SK-N-SH (cell line): ENCODE results near the gene LTBP1. TPM values are rescaled to one million over a fixed set of nuclear protein-coding genes. Genes with fewer than 3 reads are reported as not detected.

ENCODE experiments used
- CTCF ChIA-PET: fragments of 300-600, 350-600 bp; formaldehyde crosslinking; extraction: SDS; loops from one replicate; lab custom pipeline; 2021; lab: Yijun Ruan, JAX
- POLR2A ChIA-PET: fragments of 350-600 bp; sonication (Branson Sonifier 250); formaldehyde crosslinking; extraction: SDS; loops from one replicate; lab custom pipeline; 2020; ENCODE audit warnings: antibody characterized with exemption, inconsistent platforms; lab: Yijun Ruan, JAX
- DNase-seq: peaks from one replicate; pipeline ENCODE4 v3.0.0; 2012
- H2AFZ ChIP-seq: fragments of 200-600 bp; sonication (generic); 2 replicates; pipeline ENCODE4 v1.8.1; 2016; ENCODE audit warnings: antibody characterized with exemption, mild to moderate bottlenecking, low read depth
- H3F3A ChIP-seq: fragments of 200-600 bp; sonication (generic); replicated peaks from 2 replicates; pipeline ENCODE3; 2016; ENCODE audit warnings: antibody characterized with exemption, mild to moderate bottlenecking; ENCODE audit not compliant: insufficient read depth
- H3K27ac ChIP-seq, 2 experiments: fragments of 200-500 bp in 1 of 2; fragments of 200-600 bp in 1 of 2; sonication (Bioruptor generic) in 1 of 2; sonication (generic), shearing (Covaris generic) in 1 of 2; 2 replicates each; pipeline versions ENCODE4 v1.5.1 to v1.6.1; 2014 to 2016; ENCODE audit warnings: low read depth in 2 of 2, inconsistent platforms in 1 of 2, low read length in 1 of 2, mild to moderate bottlenecking in 1 of 2, mixed read lengths in 1 of 2
- H3K27me3 ChIP-seq: fragments of 200-600 bp; sonication (generic), shearing (Covaris generic); 2 replicates; pipeline ENCODE4 v1.6.1; 2016; ENCODE audit warnings: mixed run types; ENCODE audit not compliant: insufficient read depth
- H3K36me3 ChIP-seq, 2 experiments: fragments of 200-500 bp in 1 of 2; fragments of 200-600 bp in 1 of 2; sonication (Bioruptor generic) in 1 of 2; sonication (generic) in 1 of 2; replicated peaks in 1 of 2; 2 replicates each; pipeline versions ENCODE3 to v1.5.1; 2014 to 2016; ENCODE audit warnings: low read length in 1 of 2, mild to moderate bottlenecking in 1 of 2; ENCODE audit not compliant: insufficient read depth in 2 of 2, control insufficient read depth in 1 of 2
- H3K4me1 ChIP-seq, 2 experiments: fragments of 200-500 bp in 1 of 2; fragments of 200-600 bp in 1 of 2; sonication (Bioruptor generic) in 1 of 2; sonication (generic), shearing (Covaris generic) in 1 of 2; 2 replicates each; pipeline versions ENCODE4 v1.5.1 to v1.6.1; 2014 to 2016; ENCODE audit warnings: low read depth in 1 of 2, low read length in 1 of 2, mixed run types in 1 of 2; ENCODE audit not compliant: insufficient read depth in 2 of 2, control insufficient read depth in 1 of 2
- H3K4me2 ChIP-seq: fragments of 200-600 bp; sonication (generic), shearing (Covaris generic); 2 replicates; pipeline ENCODE4 v1.6.1; 2017; ENCODE audit warnings: mixed run types
- H3K4me3 ChIP-seq, 2 experiments: fragments of 200-500 bp in 1 of 2; fragments of 200-600 bp in 1 of 2; sonication (Bioruptor generic) in 1 of 2; sonication (generic), shearing (Covaris generic) in 1 of 2; 2 replicates each; pipeline versions ENCODE4 v1.5.1 to v1.8.1; 2014 to 2016; ENCODE audit warnings: low read depth in 2 of 2, inconsistent platforms in 1 of 2, low read length in 1 of 2, mild to moderate bottlenecking in 1 of 2, mixed read lengths in 1 of 2, moderate library complexity in 1 of 2
- H3K79me2 ChIP-seq: fragments of 200-600 bp; sonication (generic); 2 replicates; pipeline ENCODE4 v1.8.1; 2017; ENCODE audit warnings: mild to moderate bottlenecking; ENCODE audit not compliant: insufficient read depth
- H3K9ac ChIP-seq: fragments of 200-600 bp; sonication (generic); 2 replicates; pipeline ENCODE4 v1.6.1; 2017; ENCODE audit warnings: mixed run types
- H3K9me2 ChIP-seq: fragments of 200-600 bp; sonication (generic); 2 replicates; pipeline ENCODE4 v1.6.1; 2017; ENCODE audit warnings: mixed run types
- H3K9me3 ChIP-seq: fragments of 200-600 bp; sonication (generic); 2 replicates; pipeline ENCODE4 v1.6.1; 2017; ENCODE audit warnings: mixed run types, mild to moderate bottlenecking, moderate library complexity
- H4K20me1 ChIP-seq: fragments of 200-600 bp; sonication (generic); 2 replicates; pipeline ENCODE4 v1.6.1; 2017; ENCODE audit warnings: mild to moderate bottlenecking, mixed run types; ENCODE audit not compliant: insufficient read depth
- EZH2phosphoT487 ChIP-seq: fragments of 200-600 bp; sonication (generic); IDR thresholded peaks from 2 replicates; pipeline ENCODE4 v1.6.1; 2017; ENCODE audit warnings: low read depth, mixed run types, mild to moderate bottlenecking, antibody characterized with exemption, moderate library complexity, borderline replicate concordance
- FOSL2 ChIP-seq: IDR thresholded peaks from 2 replicates; pipeline ENCODE4 v1.4.0; 2012; ENCODE audit warnings: low read depth, mild to moderate bottlenecking, moderate library complexity, borderline replicate concordance
- GATA2 ChIP-seq: sonication (generic); formaldehyde crosslinking; IDR thresholded peaks from 2 replicates; pipeline ENCODE4 v1.5.0; 2020; ENCODE audit warnings: mild to moderate bottlenecking, missing genetic modification reagents
- IRF3 ChIP-seq: fragments of 150-350 bp; IDR thresholded peaks from 2 replicates; pipeline ENCODE4 v1.6.1; 2016; ENCODE audit warnings: mild to moderate bottlenecking, low read depth, low read length
- JUND ChIP-seq: IDR thresholded peaks from 2 replicates; pipeline ENCODE4 v1.4.0; 2012
- MAX ChIP-seq: IDR thresholded peaks from 2 replicates; pipeline ENCODE4 v1.4.0; 2012; ENCODE audit warnings: low read depth
- MEF2A ChIP-seq: IDR thresholded peaks from 2 replicates; pipeline ENCODE4 v1.4.0; 2012; ENCODE audit warnings: low read depth, borderline replicate concordance
- MXI1 ChIP-seq: IDR thresholded peaks from 2 replicates; pipeline ENCODE4 v1.6.1; 2012; ENCODE audit warnings: mild to moderate bottlenecking, low read depth, low read length, improper control_type of control experiment
- NRF1 ChIP-seq: IDR thresholded peaks from 2 replicates; pipeline ENCODE4 v1.6.1; 2012; ENCODE audit warnings: low read depth, mild to moderate bottlenecking, low read length
- PBX3 ChIP-seq: IDR thresholded peaks from 2 replicates; pipeline ENCODE4; 2012
- POLR2AphosphoS5 ChIP-seq: IDR thresholded peaks from 2 replicates; pipeline ENCODE4 v1.6.1; 2012; ENCODE audit warnings: low read depth, low read length
- RCOR1 ChIP-seq: fragments of 150-350 bp; IDR thresholded peaks from 2 replicates; pipeline ENCODE4 v1.6.1; 2017; ENCODE audit warnings: antibody characterized with exemption, low read length
- RFX5 ChIP-seq: IDR thresholded peaks from 2 replicates; pipeline ENCODE4 v1.6.1; 2012; ENCODE audit warnings: mild to moderate bottlenecking, improper control_type of control experiment, low read length
- SIN3A ChIP-seq: IDR thresholded peaks from 2 replicates; pipeline ENCODE4 v1.6.1; 2012; ENCODE audit warnings: low read depth, mild to moderate bottlenecking, low read length, moderate library complexity, borderline replicate concordance
- SMC3 ChIP-seq: IDR thresholded peaks from 2 replicates; pipeline ENCODE4 v1.6.1; 2012; ENCODE audit warnings: low read depth, low read length, improper control_type of control experiment
- TEAD4 ChIP-seq: IDR thresholded peaks from 2 replicates; pipeline ENCODE4 v1.4.0; 2012; ENCODE audit warnings: mild to moderate bottlenecking, borderline replicate concordance; ENCODE audit not compliant: insufficient read depth
- YY1 ChIP-seq: IDR thresholded peaks from 2 replicates; pipeline ENCODE4 v1.4.0; 2012; ENCODE audit warnings: low read depth, mild to moderate bottlenecking
- ZBTB33 ChIP-seq: IDR thresholded peaks from 2 replicates; pipeline ENCODE4 v1.4.0; 2012; ENCODE audit warnings: low read depth, borderline replicate concordance
- WGBS: methylation state at CpG from one replicate; pipeline ENCODE4 v1.1.6; 2017; ENCODE audit warnings: low lambda C conversion rate; 5-methylcytosine and 5-hydroxymethylcytosine counted together
- polyA plus RNA-seq, 3 experiments: library from polyadenylated mRNA; depleted of rRNA; stranded (reverse); fragments of >200 nt; gene quantifications; 2 replicates each; pipeline ENCODE4 v1.2.3, GENCODE V29; 2012

The LTBP1 gene
- polyA plus RNA-seq, 1 of the 3 experiments (the other 2 are of a cell fraction) = 467 TPM

- Histone ChIP-seq H3K9ac (no peak overlapping the region), H3K27ac (peak overlapping the region in 1 of 2 experiments; percentile 91; a peak in 2 of 4 replicates), H3K9me3 (no peaks in the 10 kb centered on the region), H3K9me2 (no peaks in the 10 kb centered on the region), H3K4me3 (no peak overlapping the region), H2AFZ (no peak overlapping the region), H3K4me1 (no peaks in the 10 kb centered on the region; a peak in 2 of 4 replicates), H3K36me3 (peaks cover 67 to 85% of the 10 kb centered on the region in 2 experiments), H3K4me2 (no peak overlapping the region), H3F3A (peaks cover 54% of the 10 kb centered on the region), H4K20me1 (no peaks in the 10 kb centered on the region), H3K79me2 (peaks cover 5% of the 10 kb centered on the region; the same call in 1 of the 2 replicates), H3K27me3 (no peaks in the 10 kb centered on the region)
- no peak for TF ChIP-seq JUND
- no peak for TF ChIP-seq NRF1
- no peak for TF ChIP-seq PBX3
- TF ChIP-seq ZBTB33 = no peak
- no peak for TF ChIP-seq TEAD4
- TF ChIP-seq SMC3 = no peak
- DNase-seq = no peak
- CTCF ChIA-PET = no interaction called here
- POLR2A ChIA-PET = no interaction called here
These were observed 321.0 kb downstream of the LTBP1 start for GRCh38 chr2:33267756-33268155.

- no peak overlapping the region for H2AFZ ChIP-seq
- H3K4me1 ChIP-seq = no peaks in the 10 kb centered on the region; a peak in 2 of 4 replicates
- H3K36me3 ChIP-seq = peaks cover 64 to 84% of the 10 kb centered on the region in 2 experiments
- H4K20me1 ChIP-seq = no peaks in the 10 kb centered on the region
- H3K4me3 ChIP-seq = no peak overlapping the region
- no peak overlapping the region for H3K4me2 ChIP-seq
- WGBS = 57% methylated on average over 4 of the region's 4 CpGs
- H3K9me2 ChIP-seq = no peaks in the 10 kb centered on the region
- H3K9ac ChIP-seq = no peak overlapping the region
- H3K27ac ChIP-seq = peak overlapping the region in 1 of 2 experiments; percentile 91; a peak in 2 of 4 replicates
- TF ChIP-seq YY1 = no peak
- H3F3A ChIP-seq = peaks cover 57% of the 10 kb centered on the region
- ChIA-PET POLR2A (no interaction called here), CTCF (interaction anchor here (0.5 to 0.9 kb wide), 2 partner anchors 8 to 456 kb away, joined by 3 to 4 read pairs; no protein-coding TSS in a partner anchor)
- peaks cover 5% of the 10 kb centered on the region; the same call in 1 of the 2 replicates for H3K79me2 ChIP-seq
- DNase-seq = no peak
- H3K9me3 ChIP-seq = no peaks in the 10 kb centered on the region
- no peaks in the 10 kb centered on the region for H3K27me3 ChIP-seq
These were observed 321.6 kb downstream of the LTBP1 start for GRCh38 chr2:33268246-33268831.

- Histone ChIP-seq H3K9ac (no peak overlapping the region), H3K9me2 (no peaks in the 10 kb centered on the region), H3K79me2 (0 out of 2 replicates have a peak, but pooled peaks cover 5% of the 10 kb centered on the region), H3K9me3 (no peaks in the 10 kb centered on the region), H2AFZ (no peak overlapping the region), H3K4me1 (peaks cover 0 to 4% of the 10 kb centered on the region in 2 experiments), H3K4me3 (no peak overlapping the region), H3K4me2 (no peak overlapping the region), H3K27me3 (no peaks in the 10 kb centered on the region), H3K27ac (peak overlapping the region in 1 of 2 experiments; percentile 91; a peak in 2 of 4 replicates), H3F3A (peaks cover 73% of the 10 kb centered on the region), H3K36me3 (peaks cover 47 to 79% of the 10 kb centered on the region in 2 experiments), H4K20me1 (no peaks in the 10 kb centered on the region)
- POLR2A ChIA-PET = no interaction called here
- CTCF ChIA-PET = no interaction called here
- WGBS = 78% methylated on average over 4 of the region's 4 CpGs
- DNase-seq = no peak
- TF ChIP-seq TEAD4 = no peak
- TF ChIP-seq MXI1 = no peak
- no peak for TF ChIP-seq YY1
- TF ChIP-seq FOSL2 = no peak
- no peak for TF ChIP-seq RCOR1
- no peak for TF ChIP-seq MAX
- TF ChIP-seq EZH2phosphoT487 = no peak
- no peak for TF ChIP-seq GATA2
- no peak for TF ChIP-seq POLR2AphosphoS5
- TF ChIP-seq IRF3 = no peak
- no peak for TF ChIP-seq RFX5
- no peak for TF ChIP-seq MEF2A
- no peak for TF ChIP-seq SIN3A
These were observed 325.2 kb downstream of the LTBP1 start for GRCh38 chr2:33272001-33272400.
